HG02759 (cell line): Measurements from ENCODE around the gene TM7SF3.

Experiments used
- ATAC-seq: cut with Tn5 transposase; IDR thresholded peaks from one replicate; pipeline ENCODE4 v1.9.1; 2021; ENCODE audit warnings: mild to moderate bottlenecking, moderate library complexity; ENCODE audit not compliant: unreplicated experiment

TM7SF3 gene

DNA sequence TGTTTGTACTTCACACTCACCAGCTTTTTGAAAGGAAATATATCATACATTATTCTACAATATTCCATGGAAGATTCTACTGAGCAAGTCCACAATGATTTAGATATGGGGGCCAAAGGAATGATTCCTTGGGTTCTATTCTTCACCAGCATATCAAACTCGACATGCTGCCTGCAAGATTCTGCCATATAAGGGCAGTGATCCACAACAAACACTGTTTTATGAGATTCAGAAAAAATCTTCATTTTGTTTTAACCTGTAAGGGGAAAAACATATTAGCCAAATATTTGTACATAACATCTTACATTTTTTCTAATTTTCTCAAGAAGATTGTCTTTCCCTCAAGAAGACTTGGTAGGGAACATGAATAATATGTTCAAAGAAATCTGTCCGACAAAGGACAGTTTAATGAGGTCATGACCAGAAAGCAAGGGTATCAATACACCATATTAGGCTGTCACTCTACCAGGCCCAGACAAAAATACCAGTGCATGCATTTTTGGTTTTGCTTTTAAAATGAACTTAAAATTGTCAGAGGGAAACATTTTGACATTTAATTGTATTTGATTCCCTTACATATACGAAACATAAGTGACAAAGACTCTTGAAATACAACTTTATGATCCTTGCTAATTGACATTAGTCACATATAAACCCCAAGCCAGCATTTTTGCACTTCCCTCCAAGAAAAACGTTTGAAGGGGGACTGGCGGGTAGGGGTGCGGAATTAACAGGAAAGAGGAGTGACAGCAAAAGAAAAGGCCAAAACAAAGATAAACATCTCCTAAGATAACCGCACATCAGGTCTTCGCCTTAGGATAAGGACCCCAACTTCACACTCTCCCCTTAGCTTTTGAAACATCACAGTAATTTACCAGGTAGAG lies 77.4 kb downstream of the TM7SF3 start:
- no peak for ATAC-seq

- no peak for ATAC-seq
Observed at GRCh38 chr12:26935636-26936378, 78.4 kb downstream of the TM7SF3 start.

GRCh38 chr12:26929590-26929989 lies 84.6 kb downstream of the TM7SF3 start:
- no peak for ATAC-seq

GRCh38 chr12:26928661-26929060 lies 85.5 kb downstream of the TM7SF3 start:
- no peak for ATAC-seq
